SK-N-MC (cell line): ENCODE measurements around the gene RPUSD3.

ENCODE experiments used
- EZH2 ChIP-seq: fragments of 200-600 bp; sonication (generic); IDR thresholded peaks from one replicate; pipeline ENCODE4 v1.6.1; 2017; ENCODE audit warnings: antibody characterized with exemption
- FOXP2 ChIP-seq: optimal IDR thresholded peaks from 2 replicates; pipeline ENCODE3; 2011; ENCODE audit warnings: mild to moderate bottlenecking, moderate library complexity; ENCODE audit not compliant: insufficient read depth; ENCODE audit errors: extremely low read length, control extremely low read depth
- POLR2AphosphoS5 ChIP-seq: IDR thresholded peaks from 2 replicates; pipeline ENCODE4 v1.6.1; 2012; ENCODE audit warnings: mild to moderate bottlenecking, low read depth, low read length, borderline replicate concordance

GRCh38 chr3:9809615-9810432 is 34.0 kb downstream of the RPUSD3 start, which contains the start of gene TTLL3:
- TF ChIP-seq EZH2 (no peak), POLR2AphosphoS5 (peak; percentile 49; the same call in 1 of the 2 replicates), FOXP2 (no peak)
